Measurements from ENCODE around the gene HILPDA. TPM values are rescaled to one million over a fixed set of nuclear protein-coding genes. Genes with fewer than 3 reads are reported as not detected.
A peak's percentile ranks its signal among the peaks of the same experiment; 100 is the strongest.

The HILPDA gene
- total RNA-seq, 4 donors from 2014 or later = 1.1 to 4.3 (median 3.2) TPM

GRCh38 chr7:128408709-128409595 is 46.7 kb upstream of the HILPDA start:
- Histone ChIP-seq H3K9me3 (no peaks in the 10 kb centered on the region), H3K27ac (peak overlapping the region; percentile 76 to 83 (median 76)), H3K36me3 (no peaks in the 10 kb centered on the region), H3K4me3 (peak overlapping the region; percentile 59 to 83 (median 70)), H3K27me3 (peaks cover 0 to 7% (median 6%) of the 10 kb centered on the region in 3 donors), H3K4me1 (peaks cover 11 to 27% of the 10 kb centered on the region in 2 donors)
- TF ChIP-seq CTCF (IDR thresholded peaks at IDR 0.05 in 4 of 5, conservative IDR thresholded peaks at IDR 0.05 in 1 of 5) (no peak), POLR2A (IDR thresholded peaks at IDR 0.05) (no peak)
- in situ Hi-C loops (cut with MboI; ENCODE audit: low sequenced_read_pairs in 4 of 4) (no loop called here), intact Hi-C loops (cut with DNase I; ENCODE audit: low total_unique reads) (loop anchor here (2.0 kb wide), 1 partner anchor 46 kb away; the partner anchor contains the start of gene HILPDA)
- no peak for ATAC-seq
- no peak for DNase-seq

GRCh38 chr7:128409596-128410450 is 45.9 kb upstream of the HILPDA start, which contains the start of gene IMPDH1:
IMPDH1 (minus strand) TSS chr7:128409982; CDS start chr7:128409901, 81 bp downstream.
- DNase-seq (peak; percentile 64 to 72), ATAC-seq (peak; percentile 85 to 86)
- Histone ChIP-seq H3K36me3 (no peaks in the 10 kb centered on the region), H3K4me3 (peak within 1 kb of the TSS; percentile 59 to 83 (median 70)), H3K4me1 (peaks cover 10 to 27% of the 10 kb centered on the region in 2 donors), H3K9me3 (no peaks in the 10 kb centered on the region), H3K27ac (peak within 1 kb of the TSS; percentile 76 to 83 (median 76)), H3K27me3 (peaks cover 0 to 7% (median 6%) of the 10 kb centered on the region in 3 donors)
- intact Hi-C loops (cut with DNase I; ENCODE audit: low total_unique reads) = loop anchor here (2.0 kb wide), 1 partner anchor 45 kb away; the partner anchor contains the start of gene HILPDA
- no peak for TF ChIP-seq CTCF (IDR thresholded peaks at IDR 0.05 in 4 of 5, conservative IDR thresholded peaks at IDR 0.05 in 1 of 5)
- TF ChIP-seq POLR2A (IDR thresholded peaks at IDR 0.05) = peak; percentile 52 to 63
- in situ Hi-C loops (cut with MboI; ENCODE audit: low sequenced_read_pairs in 4 of 4) = no loop called here

- H3K27me3 ChIP-seq = peaks cover 0 to 4% (median 2%) of the 10 kb centered on the region in 3 donors
- no peak for ATAC-seq
- TF ChIP-seq POLR2A (IDR thresholded peaks at IDR 0.05) = no peak
- no peak for TF ChIP-seq CTCF (IDR thresholded peaks at IDR 0.05 in 4 of 5, conservative IDR thresholded peaks at IDR 0.05 in 1 of 5)
- peak overlapping the region; percentile 59 to 83 (median 70) for H3K4me3 ChIP-seq
- no peak for DNase-seq
- intact Hi-C loops (cut with DNase I; ENCODE audit: low total_unique reads) (no loop called here), in situ Hi-C loops (cut with MboI; ENCODE audit: low sequenced_read_pairs in 4 of 4) (no loop called here)
- no peaks in the 10 kb centered on the region for H3K9me3 ChIP-seq
- peaks cover 8 to 21% of the 10 kb centered on the region in 2 donors for H3K4me1 ChIP-seq
- H3K27ac ChIP-seq = peak overlapping the region; percentile 76 to 83 (median 76)
- no peaks in the 10 kb centered on the region for H3K36me3 ChIP-seq
These were observed 45.3 kb upstream of the HILPDA start for GRCh38 chr7:128410451-128410753.

GRCh38 chr7:128415217-128415785 is 40.4 kb upstream of the HILPDA start:
- Histone ChIP-seq H3K36me3 (no peaks in the 10 kb centered on the region), H3K27ac (no peak overlapping the region), H3K4me3 (no peak overlapping the region), H3K9me3 (no peaks in the 10 kb centered on the region), H3K4me1 (peaks cover 0 to 5% of the 10 kb centered on the region in 2 donors), H3K27me3 (peaks cover 0 to 3% (median 2%) of the 10 kb centered on the region in 3 donors)
- TF ChIP-seq CTCF (IDR thresholded peaks at IDR 0.05 in 4 of 5, conservative IDR thresholded peaks at IDR 0.05 in 1 of 5) = no peak
- TF ChIP-seq POLR2A (IDR thresholded peaks at IDR 0.05) = no peak
- intact Hi-C loops (cut with DNase I; ENCODE audit: low total_unique reads) = no loop called here
- no peak for DNase-seq
- in situ Hi-C loops (cut with MboI; ENCODE audit: low sequenced_read_pairs in 4 of 4) = no loop called here
- ATAC-seq = no peak
